CD4-positive, alpha-beta T cell treated with Interleukin-17A for 4 hours (primary cell): ENCODE data around the gene KIAA0513.

Experiments
- DNase-seq: peaks from one replicate; pipeline ENCODE4 v3.0.0-alpha.2; 2020; ENCODE audit warnings: mixed read lengths

Gene KIAA0513

GRCh38 chr16:85027349-85027957 lies at the start of gene KIAA0513:
KIAA0513 (plus strand) TSS chr16:85027795; CDS start chr16:85067072, 39,277 bp downstream.
- peak; percentile 98 for DNase-seq

- DNase-seq = no peak
Measured at GRCh38 chr16:84979516-84979915, 48.1 kb upstream of the KIAA0513 start.

GRCh38 chr16:84982434-84982833 lies 45.2 kb upstream of the KIAA0513 start:
- DNase-seq = peak; percentile 28

- no peak for DNase-seq
Measured at GRCh38 chr16:84985079-84986065, 42.2 kb upstream of the KIAA0513 start.

GRCh38 chr16:84986102-84986501 lies 41.5 kb upstream of the KIAA0513 start:
- DNase-seq = no peak

GRCh38 chr16:84986879-84987278 lies 40.7 kb upstream of the KIAA0513 start:
- DNase-seq = no peak

GRCh38 chr16:84988328-84989080 lies 39.1 kb upstream of the KIAA0513 start:
- no peak for DNase-seq

- DNase-seq = no peak
Measured at GRCh38 chr16:84989749-84990620, 37.6 kb upstream of the KIAA0513 start.

GRCh38 chr16:84990782-84991181 lies 36.8 kb upstream of the KIAA0513 start:
- no peak for DNase-seq

GRCh38 chr16:84992717-84993075 lies 34.9 kb upstream of the KIAA0513 start:
- DNase-seq = no peak

- no peak for DNase-seq
Measured at GRCh38 chr16:84993926-84994325, 33.7 kb upstream of the KIAA0513 start.

- peak; percentile 21 for DNase-seq
Measured at GRCh38 chr16:84995663-84996062, 31.9 kb upstream of the KIAA0513 start.

- no peak for DNase-seq
Measured at GRCh38 chr16:84996365-84996764, 31.2 kb upstream of the KIAA0513 start.

GRCh38 chr16:84999200-84999599 lies 28.4 kb upstream of the KIAA0513 start:
- no peak for DNase-seq

GRCh38 chr16:84999857-85000480 lies 27.6 kb upstream of the KIAA0513 start:
- DNase-seq = no peak

GRCh38 chr16:85002099-85002541 lies 25.5 kb upstream of the KIAA0513 start:
- no peak for DNase-seq

GRCh38 chr16:85002608-85003007 lies 25.0 kb upstream of the KIAA0513 start:
- peak; percentile 20 for DNase-seq

- DNase-seq = no peak
Measured at GRCh38 chr16:85003076-85003475, 24.5 kb upstream of the KIAA0513 start.

GRCh38 chr16:85003725-85004586 lies 23.6 kb upstream of the KIAA0513 start:
- DNase-seq = no peak

GRCh38 chr16:85004587-85005205 lies 22.9 kb upstream of the KIAA0513 start:
- no peak for DNase-seq
